Fibroblast of skin of right quadriceps (primary cell): ENCODE measurements around the gene MYOCOS.
"Not testable (repeated sequence)": the region's sequence is repeated elsewhere in the genome, so short reads cannot be mapped to it uniquely, and the experiment has no call there.

ENCODE experiments used
- DNase-seq: peaks from one replicate; pipeline ENCODE4 v3.0.0-alpha.2; 2013

MYOCOS gene

GRCh38 chr1:171627020-171627419 lies 5.0 kb downstream of the MYOCOS start:
- no peak for DNase-seq

DNA sequence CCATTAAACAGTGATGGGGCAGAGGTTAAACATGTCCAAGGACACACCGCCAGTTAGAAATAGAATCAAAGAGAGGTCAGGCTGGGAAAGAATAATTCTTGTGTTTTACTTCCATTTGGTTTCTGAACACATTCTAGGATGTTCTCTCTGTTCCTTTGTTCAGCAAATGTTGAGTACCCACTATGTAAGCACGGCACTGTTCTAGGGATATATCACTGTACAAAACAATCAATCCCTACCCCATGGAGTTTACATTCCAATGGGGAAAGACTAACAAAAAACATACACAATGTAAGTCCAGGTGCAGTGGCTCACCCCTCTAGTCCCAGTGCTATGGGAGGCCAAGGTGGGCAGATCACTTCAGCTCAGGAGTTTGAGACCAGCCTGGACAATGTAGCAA lies 6.2 kb downstream of the MYOCOS start:
- no peak for DNase-seq

DNA sequence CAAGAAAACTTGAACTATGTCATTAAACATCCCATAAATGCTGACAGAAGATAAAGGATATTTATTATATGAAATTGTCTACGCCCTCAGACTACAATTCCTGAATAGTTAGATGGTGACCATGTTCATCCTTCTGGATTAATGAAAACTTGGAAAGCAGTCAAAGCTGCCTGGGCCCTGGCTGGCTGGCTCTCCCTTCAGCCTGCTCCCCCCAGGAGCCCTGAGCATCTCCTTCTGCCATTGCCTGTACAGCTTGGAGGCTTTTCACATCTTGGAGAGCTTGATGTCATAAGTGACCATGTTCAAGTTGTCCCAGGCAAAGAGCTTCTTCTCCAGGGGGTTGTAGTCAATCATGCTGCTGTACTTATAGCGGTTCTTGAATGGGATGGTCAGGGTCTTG lies 13.6 kb downstream of the MYOCOS start:
- no peak for DNase-seq

DNA sequence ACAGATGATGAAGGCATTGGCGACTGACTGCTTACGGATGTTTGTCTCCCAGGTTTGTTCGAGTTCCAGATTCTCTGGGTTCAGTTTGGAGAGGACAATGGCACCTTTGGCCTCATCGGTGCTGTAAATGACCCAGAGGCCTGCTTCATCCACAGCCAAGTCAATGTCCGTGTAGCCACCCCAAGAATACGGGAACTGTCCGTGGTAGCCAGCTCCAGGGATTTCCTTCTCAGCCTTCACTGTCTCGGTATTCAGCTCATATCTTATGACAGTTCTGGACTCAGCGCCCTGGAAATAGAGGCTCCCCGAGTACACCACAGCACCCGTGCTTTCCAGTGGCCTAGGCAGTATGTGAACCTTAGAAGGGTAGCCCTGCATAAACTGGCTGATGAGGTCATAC lies 14.1 kb downstream of the MYOCOS start:
- DNase-seq = no peak

DNA sequence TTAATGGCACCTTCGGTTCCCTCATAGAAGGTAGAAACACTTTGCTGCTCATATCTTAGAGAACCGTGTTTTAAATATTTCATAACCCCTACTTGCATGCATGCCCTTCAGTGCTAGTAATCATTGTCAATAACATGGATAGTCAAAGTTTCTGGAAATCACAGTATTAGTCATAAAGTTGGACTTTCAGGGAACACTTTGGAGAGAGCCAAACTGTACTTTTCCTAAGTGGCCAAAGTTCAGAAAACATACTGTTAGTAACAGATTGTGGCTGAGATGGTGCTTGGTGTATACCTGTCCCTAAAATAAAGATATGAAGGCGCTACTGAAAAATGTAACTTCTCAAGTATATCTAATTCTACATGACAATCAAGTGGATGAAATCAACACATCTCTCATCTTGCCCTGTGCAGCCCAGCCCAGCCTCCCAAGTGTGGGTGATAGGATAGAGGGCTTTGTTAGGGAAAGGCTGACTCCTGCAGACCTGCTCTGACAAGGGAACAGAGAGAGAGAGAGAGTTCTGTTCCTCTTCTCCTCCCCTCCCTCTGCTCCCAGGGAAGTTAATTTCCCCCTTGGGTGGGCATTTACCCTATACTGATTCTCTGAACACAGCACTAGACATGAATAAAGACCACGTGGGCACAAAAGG lies 16.0 kb downstream of the MYOCOS start:
- no peak for DNase-seq

DNA sequence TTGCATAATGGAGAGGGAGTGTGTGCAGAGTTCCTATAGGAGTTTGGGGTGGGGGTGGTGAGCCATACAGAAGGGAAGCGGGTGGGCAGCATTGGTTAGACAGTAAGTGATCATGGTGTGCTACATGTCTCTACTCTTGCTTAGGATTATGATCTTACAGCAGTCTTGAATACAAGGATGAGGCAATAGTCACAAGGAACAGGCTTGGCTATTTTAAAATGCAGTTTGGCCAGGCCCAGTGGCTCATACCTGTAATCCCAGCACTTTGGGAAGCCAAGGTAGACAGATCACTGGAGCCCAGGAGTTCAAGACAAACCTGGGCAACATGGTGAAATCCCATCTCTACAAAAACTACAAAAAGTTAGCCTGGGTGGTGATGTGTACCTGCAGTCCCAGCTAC lies 18.2 kb downstream of the MYOCOS start:
- DNase-seq = no peak

DNA sequence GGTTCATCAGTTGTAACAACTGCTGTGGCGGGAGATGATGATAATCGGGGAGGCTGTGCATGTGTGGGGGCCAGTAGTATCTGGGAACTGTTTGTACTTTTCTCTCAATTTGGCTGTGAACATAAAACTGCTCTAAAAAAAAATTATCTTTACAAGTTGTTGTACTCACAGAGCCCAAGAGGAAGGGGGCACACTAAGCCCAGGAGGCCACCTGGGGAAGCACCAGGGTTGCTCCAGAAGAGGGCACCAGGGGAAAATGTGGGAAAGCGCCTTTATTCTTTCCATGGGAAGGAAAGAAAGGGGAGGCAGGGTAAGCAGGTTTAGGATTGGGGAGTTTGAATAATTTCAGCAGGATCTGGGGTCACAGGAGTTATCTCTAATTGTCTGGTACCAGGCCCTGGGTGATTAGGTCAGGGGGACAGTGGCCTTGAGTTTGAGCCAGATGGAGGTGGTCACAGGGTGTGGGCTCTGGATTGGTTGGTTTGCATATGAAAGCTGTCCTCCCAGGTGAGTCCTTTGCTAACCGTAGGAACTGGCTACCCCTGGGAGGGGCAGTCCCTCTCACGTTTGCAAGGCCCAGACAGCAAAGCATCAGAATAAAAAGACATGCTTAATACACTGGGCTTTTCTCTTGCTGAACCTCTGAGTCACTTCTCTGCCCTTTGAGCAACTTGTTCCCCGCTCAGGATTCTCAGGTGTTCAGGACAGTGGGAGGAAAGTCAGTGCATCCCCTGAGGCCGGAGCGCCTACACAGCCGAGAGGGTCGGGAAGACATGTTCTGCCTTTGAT lies 19.2 kb downstream of the MYOCOS start:
- DNase-seq = no peak

- DNase-seq = no peak
These were observed 20.2 kb downstream of the MYOCOS start for GRCh38 chr1:171642197-171642596.

DNA sequence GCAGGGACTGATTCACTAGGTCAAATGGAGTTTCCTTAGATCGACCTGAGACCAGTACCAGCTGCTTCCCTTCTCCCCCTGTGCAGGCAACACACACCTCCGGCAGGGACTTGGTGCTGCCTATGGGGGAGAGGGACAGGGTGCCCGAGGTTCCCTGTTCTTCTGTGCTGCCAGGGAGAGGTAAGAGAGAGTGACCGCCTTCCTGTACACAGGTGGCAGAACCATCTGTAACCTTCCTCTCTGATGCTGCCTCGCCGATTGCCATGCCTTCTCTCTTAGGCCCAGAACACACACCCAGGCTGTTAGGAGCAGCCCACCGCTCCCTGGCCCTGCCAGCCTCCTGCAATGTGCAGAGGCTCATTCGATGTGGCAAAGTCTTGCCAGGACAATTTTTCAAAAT lies 21.1 kb downstream of the MYOCOS start:
- no peak for DNase-seq

DNA sequence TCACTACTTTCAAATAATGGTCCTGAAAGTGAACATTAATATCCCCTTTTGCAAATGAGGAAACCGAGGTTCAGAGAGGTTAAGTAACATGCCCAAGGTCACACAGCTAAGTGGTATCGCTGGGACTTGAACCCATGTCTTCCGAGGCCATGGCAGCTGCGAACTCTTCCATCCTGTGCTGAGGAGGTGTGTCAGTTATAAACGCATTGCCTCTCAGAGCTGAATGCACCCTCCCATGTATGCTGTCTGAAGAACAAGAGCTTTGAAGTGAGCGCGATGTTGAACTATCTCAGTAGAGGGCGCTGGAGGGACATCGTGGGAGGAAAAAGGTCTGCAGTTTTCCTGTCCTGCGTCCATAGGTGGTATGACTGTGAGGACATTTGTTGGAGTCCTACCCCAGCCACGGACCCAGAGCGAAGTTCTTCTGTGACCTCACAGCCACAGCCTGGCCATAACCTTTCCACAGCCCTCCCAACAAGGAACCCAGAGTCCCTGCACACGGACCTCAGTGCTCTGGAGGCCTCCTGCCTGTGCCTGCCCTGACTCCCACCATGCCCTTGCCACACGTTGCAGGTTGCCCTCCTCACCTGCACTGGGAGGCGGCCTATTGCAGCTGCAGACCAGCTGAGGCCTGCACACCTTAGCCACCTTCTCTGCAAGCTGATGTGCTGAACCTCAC lies 22.9 kb downstream of the MYOCOS start:
- DNase-seq = peak; percentile 82

GRCh38 chr1:171645553-171646248 lies 23.7 kb downstream of the MYOCOS start:
- DNase-seq = peak; percentile 28

DNA sequence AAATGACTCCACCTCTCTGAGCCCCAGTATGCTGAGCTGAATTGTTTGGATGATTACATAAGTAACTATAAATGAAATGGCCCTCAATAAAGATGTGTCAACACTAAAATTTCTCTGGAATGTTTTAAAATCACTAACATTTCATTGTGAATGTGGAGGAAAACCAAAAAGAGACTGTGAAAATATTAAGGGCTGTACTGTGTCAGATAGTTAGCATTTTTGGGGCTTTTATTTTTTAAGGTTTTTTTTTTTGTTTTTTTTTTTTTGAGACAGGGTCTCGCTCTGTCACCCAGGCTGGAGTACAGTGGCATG lies 24.2 kb downstream of the MYOCOS start:
- DNase-seq = no peak

DNA sequence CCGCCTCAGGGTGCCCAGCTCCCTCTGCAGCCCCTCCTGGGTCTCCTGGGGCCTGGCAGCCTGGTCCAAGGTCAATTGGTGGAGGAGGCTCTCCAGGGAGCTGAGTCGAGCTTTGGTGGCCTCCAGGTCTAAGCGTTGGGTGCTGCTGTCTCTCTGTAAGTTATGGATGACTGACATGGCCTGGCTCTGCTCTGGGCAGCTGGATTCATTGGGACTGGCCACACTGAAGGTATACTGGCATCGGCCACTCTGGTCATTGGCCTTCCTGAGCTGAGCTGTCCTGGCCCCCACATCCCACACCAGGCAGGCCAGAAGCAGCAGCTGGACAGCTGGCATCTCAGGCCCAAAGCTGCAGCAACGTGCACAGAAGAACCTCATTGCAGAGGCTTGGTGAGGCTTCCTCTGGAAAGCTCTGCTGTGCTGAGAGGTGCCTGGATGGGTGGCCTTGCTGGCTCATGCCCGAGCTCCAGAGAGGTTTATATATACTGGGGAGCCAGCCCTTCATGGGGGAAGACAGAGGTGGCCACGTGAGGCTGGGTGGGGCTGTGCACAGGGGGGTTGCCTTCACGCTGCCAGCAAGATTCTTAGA lies 30.3 kb downstream of the MYOCOS start, which contains the start of gene MYOC:
TSS of gene MYOC (minus strand) at position 455 of the 589 bp plus-strand sequence. CDS start at position 378, 77 bp downstream.
- DNase-seq = no peak

DNA sequence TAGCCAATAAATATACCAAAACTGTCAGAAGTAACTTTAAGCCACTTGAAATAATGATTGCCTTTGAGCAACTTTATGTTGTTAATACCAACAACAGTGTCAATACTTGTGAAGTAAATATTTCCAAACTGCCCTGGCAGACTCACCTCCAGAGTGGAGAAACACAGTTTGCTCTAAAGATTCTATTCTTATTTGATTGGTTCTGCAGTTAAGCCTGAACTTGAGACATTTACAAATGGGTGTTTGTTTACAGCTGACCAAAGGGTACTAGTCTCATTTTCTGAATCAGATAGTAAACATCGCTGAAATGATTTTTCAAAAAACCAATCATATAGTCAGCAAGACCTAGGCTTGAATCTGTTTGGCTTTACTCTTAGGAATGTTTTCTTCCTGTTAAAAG lies 31.8 kb downstream of the MYOCOS start:
- no peak for DNase-seq

DNA sequence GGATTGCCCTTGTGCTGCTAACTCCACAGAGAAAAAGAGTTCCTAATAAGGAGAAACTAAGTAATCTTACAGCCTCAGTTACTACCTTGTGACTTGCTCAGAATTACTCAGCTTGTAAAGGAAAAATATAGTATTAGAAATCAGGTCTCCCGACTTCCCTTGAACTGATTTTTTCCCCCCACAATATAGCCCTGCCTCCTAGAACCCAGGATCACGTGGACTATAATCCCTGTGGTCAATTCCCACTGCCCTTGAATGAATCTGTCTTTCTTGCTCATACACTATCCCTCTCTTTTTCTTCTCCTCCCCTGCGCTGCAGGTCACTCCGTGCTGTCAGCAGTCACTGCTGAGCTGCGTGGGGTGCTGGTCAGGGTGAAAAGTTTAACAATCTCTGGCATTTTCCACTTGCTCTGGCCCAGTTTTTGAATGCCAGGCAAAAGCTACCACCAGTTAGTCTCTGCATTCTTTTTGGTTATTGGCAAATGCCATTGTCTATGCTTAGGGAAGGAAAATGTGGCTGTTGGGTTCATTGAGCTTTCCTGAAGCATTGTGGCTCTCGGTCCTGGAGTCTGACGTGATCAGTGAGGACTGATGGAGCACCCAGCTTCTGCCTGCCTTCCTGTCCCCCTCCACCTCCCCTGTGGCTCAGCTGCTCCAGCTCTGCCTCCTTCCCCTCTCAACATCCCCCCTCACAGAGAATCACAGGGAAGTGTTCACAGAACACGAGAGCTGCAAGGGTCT lies 32.3 kb downstream of the MYOCOS start:
- peak; percentile 37 for DNase-seq

DNA sequence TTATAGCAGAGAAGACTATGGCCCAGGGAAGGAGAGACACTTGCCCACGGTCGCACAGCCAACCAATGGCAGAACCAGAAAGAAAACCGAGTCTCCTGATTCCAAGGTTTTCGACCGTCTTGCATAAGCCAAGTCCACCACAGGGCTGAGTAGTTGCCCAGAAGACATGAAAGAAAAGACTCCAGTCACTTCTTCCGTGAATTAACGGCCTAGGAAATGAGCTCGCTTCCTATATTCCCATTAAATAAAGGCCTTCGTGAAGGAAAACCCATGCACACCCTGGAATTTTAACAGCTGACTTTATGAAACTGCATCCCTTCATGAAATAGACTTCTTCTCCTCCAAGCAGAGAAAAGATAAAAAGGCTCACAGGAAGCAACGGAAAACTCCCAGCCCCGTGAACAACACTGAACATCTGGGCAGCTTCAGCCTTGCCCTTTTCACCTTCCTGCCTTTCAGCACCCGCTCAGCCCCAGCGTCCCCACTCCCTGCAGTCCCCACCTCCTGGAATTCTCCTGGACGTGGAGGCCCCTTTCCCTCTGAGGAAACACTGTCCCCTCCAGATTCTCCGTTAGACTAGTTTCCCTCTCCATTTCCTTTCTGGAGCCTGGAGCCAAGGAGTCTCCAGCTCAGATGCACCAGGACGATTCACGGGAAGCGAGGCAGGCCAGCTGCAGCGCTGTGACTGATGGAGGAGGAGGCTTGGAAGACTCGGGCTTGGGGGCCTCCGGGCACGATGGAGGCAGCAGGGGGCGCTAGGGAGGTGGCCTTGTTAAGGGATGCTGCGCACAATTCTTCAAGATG lies 33.1 kb downstream of the MYOCOS start:
- DNase-seq = peak; percentile 62

GRCh38 chr1:171655746-171656116 lies 33.7 kb downstream of the MYOCOS start:
- DNase-seq = no peak

- not testable (repeated sequence) for DNase-seq
These were observed 34.2 kb downstream of the MYOCOS start for GRCh38 chr1:171656206-171656605.

- DNase-seq = no peak
These were observed 39.1 kb downstream of the MYOCOS start for GRCh38 chr1:171661076-171661650.

- no peak for DNase-seq
These were observed 41.2 kb downstream of the MYOCOS start for GRCh38 chr1:171663036-171663853.
